ENCODE data around the gene CRABP1.
A peak's percentile ranks its signal among the peaks of the same experiment; 100 is the strongest.

Gene CRABP1

GRCh38 chr15:78347586-78348543 is 7.7 kb downstream of the CRABP1 start:
- DNase-seq (ENCODE audit: low spot score): no peak

- DNase-seq (ENCODE audit: low spot score): no peak
Measured at GRCh38 chr15:78350058-78350457, 9.9 kb downstream of the CRABP1 start.

GRCh38 chr15:78351539-78351938 is 11.4 kb downstream of the CRABP1 start:
- DNase-seq (ENCODE audit: low spot score): no peak

DNA sequence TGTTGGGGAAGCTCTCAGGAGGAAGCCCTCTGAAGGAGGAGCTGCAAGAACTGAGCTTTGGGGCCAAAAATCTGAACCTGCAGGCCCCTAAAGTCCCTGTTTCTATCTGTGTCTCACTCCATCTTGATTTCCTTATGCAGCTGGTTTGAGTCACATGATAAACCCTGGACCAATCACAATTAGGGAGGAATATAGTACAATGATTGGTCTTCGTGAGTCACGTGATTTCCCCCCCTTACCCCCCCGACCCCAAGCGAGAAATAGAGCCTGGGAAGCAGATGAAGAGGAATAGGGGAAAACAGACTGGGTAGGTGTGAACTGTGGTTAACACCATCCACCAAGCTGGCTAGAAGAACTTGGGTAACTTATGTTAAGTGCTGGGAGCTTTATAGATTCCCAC is 12.9 kb downstream of the CRABP1 start:
- peak; percentile 81 for DNase-seq (ENCODE audit: low spot score)

- DNase-seq (ENCODE audit: low spot score): no peak
Measured at GRCh38 chr15:78355177-78355576, 15.0 kb downstream of the CRABP1 start.

DNA sequence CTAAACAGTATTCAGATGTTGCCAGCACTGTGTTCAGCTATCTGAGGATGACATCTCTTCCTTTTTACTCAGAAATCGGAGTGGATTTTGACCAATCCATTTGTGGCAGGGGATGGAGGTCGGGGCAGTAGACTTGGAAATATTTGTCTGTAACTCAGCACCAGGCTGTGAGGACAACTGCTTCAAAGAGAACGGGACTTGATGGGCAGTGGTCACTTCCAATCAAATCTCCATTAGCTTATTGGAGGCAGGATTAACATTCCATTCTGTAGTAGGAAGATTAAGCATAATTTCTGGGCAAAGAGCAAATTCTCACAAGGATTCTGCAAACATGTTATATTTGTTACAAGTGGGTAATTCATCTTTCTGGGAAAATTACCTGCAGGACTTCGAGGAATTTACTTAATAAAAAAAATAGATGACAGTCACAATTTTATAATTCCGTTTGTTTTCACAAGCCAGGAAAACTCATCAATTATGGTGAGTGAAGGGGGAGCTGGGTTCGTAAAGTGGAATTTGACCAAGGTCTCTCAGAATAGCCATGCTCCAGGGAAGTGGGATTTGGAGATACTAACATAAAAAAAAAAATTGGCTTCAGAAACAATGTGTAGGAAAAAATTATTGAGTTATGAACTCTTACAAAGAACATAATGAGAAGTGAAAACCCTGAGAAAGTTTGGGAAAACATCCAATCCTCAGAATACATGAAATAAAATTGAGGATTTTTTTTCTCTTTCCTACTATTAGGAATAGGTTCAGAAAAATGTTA is 18.1 kb downstream of the CRABP1 start:
- DNase-seq (ENCODE audit: low spot score): no peak

GRCh38 chr15:78359041-78359808 is 19.1 kb downstream of the CRABP1 start:
- no peak for DNase-seq (ENCODE audit: low spot score)

GRCh38 chr15:78360367-78360801 is 20.2 kb downstream of the CRABP1 start:
- no peak for DNase-seq (ENCODE audit: low spot score)

DNA sequence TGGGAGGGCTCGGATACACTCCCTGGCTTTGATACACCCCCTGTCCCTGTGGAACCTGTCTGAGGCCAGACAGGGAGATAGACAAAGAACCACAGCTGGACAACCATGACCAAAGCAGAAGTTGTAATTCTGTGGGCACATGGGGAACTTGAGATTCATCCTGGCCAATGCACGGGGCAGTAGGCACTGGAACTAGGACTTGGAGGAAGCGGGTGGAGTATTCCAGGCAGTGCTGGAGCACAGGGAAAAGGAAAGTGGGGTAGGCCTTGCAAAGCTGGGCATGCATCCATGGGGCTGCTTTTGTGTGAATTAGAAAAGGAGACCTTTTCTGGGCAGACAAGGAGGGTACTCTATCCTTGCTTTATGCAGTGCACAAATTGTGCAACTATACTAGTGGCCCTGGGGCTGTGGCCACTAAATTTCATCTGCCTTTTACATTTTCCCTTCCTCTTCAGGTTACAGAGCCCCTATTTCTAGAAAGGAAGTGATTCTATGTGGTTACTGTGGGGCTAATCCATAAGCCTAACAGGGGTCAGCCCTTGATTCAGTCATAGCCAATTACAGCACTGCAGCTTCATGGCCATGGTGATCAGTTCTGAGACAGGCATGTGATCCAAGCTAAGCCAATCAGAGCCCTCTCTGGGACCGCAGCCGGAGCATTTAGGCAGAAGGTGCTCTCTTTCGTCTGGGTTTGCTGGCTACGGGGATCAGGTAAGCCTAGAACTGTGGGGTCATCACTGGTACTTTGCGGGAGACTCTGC is 21.0 kb downstream of the CRABP1 start:
- no peak for DNase-seq (ENCODE audit: low spot score)

- DNase-seq (ENCODE audit: low spot score): no peak
Measured at GRCh38 chr15:78361771-78362506, 21.8 kb downstream of the CRABP1 start.

DNA sequence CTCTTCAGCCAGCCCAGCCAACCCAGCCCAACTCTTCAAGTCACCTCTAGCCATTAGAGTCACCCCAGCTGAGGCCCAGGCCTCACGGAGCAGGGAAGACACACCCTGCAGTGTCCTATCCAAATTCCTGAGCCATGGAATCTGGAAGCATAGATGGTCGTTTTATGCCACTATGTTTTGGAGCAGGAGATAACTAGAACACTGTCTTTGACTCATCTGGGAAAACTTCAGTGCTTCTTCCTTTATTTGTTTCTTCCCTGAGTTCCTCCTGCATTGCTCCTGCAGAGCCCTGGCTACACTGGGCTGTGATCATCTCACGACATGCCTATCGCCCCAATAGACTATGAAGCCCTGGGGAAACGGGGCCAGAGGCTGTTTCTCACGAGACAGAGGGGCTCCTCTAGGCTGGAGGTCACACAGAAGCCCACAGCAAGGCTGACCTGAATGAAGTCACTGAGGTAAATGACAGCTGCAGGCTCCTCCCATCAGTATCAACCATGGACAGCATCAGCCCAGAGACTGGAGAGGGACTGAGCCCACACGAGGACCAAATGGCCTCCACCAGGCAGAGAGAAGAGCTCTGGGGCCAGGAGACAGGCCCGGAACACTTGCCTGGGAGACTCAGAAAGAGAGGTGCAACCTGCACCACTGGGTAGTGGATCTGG is 22.7 kb downstream of the CRABP1 start:
- DNase-seq (ENCODE audit: low spot score): no peak

DNA sequence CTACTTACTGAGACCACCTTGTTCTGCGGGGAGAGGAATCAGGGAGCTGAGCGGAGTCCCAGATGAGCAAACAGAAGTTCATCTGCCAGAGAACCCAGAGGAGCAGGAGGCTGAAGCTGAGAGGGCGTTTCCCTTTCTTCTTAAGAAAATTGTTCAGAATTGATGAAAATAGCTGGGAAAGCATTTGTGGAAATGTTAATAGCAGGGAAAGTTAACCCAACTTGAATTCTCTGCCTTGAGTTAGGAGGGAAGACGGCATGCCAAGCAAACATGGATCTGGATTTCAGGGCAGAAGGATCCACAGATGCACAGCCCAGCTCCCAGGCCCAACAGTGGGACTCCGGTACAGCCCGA is 23.2 kb downstream of the CRABP1 start:
- DNase-seq (ENCODE audit: low spot score): no peak

GRCh38 chr15:78364233-78364632 is 24.1 kb downstream of the CRABP1 start:
- DNase-seq (ENCODE audit: low spot score): no peak

DNA sequence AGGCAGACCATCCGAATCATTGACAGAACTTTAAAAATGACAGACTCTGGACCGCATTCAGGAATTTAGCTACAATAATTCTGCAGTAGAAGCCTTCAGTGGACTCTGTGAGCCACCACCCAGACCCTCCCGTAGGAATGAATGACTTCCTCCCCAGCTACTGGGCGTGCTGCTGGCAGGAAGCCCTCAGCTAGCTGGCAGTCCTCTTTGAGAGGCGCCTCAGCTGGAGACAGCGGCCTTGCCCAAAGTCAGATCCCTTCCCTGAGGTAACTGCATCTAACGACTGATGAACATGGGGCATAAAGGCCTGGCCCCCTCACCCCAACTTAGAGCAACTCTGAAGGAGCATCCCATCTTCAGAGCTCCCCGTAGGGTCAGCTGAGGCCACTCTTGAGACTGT is 25.8 kb downstream of the CRABP1 start:
- no peak for DNase-seq (ENCODE audit: low spot score)

- DNase-seq (ENCODE audit: low spot score): no peak
Measured at GRCh38 chr15:78366342-78366741, 26.2 kb downstream of the CRABP1 start.

- DNase-seq (ENCODE audit: low spot score): peak; percentile 16
Measured at GRCh38 chr15:78368651-78369050, 28.5 kb downstream of the CRABP1 start.

- no peak for DNase-seq (ENCODE audit: low spot score)
Measured at GRCh38 chr15:78369161-78369560, 29.0 kb downstream of the CRABP1 start.

- DNase-seq (ENCODE audit: low spot score): no peak
Measured at GRCh38 chr15:78370013-78370412, 29.9 kb downstream of the CRABP1 start.

DNA sequence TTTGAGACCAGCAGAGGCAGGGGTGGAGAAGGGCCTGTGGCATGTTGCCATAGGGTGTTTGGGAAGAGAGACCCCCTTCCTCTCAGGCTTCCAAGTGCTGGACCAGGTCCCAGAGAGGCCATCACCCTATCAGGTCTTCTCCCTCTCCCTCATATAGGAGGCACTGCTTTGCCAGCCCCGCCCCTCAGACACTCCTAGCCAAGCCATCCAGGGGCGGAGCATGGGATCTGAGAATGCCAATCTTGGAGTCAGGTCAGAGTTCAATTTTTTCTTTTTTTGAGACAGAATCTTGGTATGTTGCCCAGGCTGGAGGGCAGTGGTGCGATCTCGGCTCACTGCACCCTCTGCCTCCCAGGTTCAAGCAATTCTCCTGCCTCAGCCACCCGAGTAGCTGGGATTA is 32.7 kb downstream of the CRABP1 start:
- DNase-seq (ENCODE audit: low spot score): no peak

Measured in NAMALWA (cell line).